Measurements from ENCODE around the gene FGFBP3. TPM values are rescaled to one million over a fixed set of nuclear protein-coding genes. Genes with fewer than 3 reads are reported as not detected.

Gene FGFBP3
- total and polyA plus RNA-seq, 2 of the 13 experiments (the other 11 are each of a cell fraction or from before 2014, with no cell fraction given) = 0.50 to 2.0 TPM

DNA sequence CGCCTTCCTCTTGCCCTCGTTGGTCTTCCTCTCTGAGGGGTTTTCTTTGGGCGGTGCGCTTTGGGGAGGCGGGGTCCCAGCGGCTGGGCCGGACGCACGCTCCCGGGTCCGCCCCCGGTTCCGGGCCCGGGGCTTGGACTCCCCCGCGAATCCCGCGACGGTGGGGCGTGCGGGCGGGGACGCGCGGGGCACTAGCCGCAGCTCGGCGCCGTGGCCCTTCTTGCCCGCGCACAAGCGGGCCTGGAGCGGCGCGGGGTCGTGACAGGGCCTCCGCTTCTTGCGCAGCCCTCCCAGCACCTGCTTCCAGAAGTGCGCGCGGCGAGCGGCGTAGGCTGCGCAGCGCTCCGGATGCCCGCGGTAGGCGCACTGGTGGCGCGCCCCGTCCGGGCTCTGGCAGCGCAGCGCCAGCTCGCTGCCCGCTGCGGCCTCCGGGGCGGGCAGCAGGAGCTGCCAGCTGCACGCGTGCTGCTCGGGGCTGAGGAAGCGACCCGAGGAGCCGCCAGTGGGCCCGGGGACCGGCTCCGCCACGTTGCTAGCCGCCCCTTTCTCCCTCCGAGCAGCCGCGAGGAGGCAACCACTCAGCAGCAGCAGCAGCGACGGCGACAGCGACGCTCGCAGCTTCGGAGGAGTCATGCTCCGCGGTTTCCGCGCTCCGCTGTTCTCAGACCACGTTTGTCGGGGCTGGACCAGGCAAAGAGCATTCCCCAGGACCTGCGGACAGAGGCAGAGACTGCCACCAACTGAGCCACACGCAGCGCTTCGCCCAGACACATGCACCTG, 759 bp downstream of the FGFBP3 start (continued):
- TF ChIP-seq REXO4 (CRISPR knock-in tag; IDR thresholded peaks at IDR 0.05; ENCODE audit: borderline replicate concordance) (no peak), ZIK1 (CRISPR knock-in tag; IDR thresholded peaks at IDR 0.05; ENCODE audit: borderline replicate concordance, low read depth) (peak; percentile 92; the same call in 1 of the 2 replicates), GMEB2 (CRISPR knock-in tag; IDR thresholded peaks at IDR 0.05; ENCODE audit: low read depth) (no peak), MEF2D (CRISPR knock-in tag; IDR thresholded peaks at IDR 0.05) (peak; percentile 77), ZBTB42 (CRISPR knock-in tag; IDR thresholded peaks at IDR 0.05) (peak; percentile 61; the same call in 1 of the 2 replicates), NFKBIZ (CRISPR knock-in tag; IDR thresholded peaks at IDR 0.05) (0 out of 2 replicates have a peak, but pooled peaks have one; percentile 11), TAF15 (IDR thresholded peaks at IDR 0.05; ENCODE audit: low read depth, low read length, poor library complexity, severe bottlenecking) (no peak), NPAS2 (CRISPR knock-in tag; IDR thresholded peaks at IDR 0.05; ENCODE audit: borderline replicate concordance) (no peak), YEATS4 (CRISPR knock-in tag; IDR thresholded peaks at IDR 0.05; ENCODE audit: borderline replicate concordance) (peak; percentile 86), JUN (CRISPR knock-in tag; IDR thresholded peaks at IDR 0.05) (no peak), CHCHD3 (CRISPR knock-in tag; IDR thresholded peaks at IDR 0.05) (peak; percentile 88), ATF7 (IDR thresholded peaks at IDR 0.05) (no peak), ATF7 (CRISPR knock-in tag; IDR thresholded peaks at IDR 0.05) (no peak), MED13 (CRISPR knock-in tag; IDR thresholded peaks at IDR 0.05) (peak; percentile 48; the same call in 1 of the 2 replicates)
- TF ChIP-seq, protein P1, sequence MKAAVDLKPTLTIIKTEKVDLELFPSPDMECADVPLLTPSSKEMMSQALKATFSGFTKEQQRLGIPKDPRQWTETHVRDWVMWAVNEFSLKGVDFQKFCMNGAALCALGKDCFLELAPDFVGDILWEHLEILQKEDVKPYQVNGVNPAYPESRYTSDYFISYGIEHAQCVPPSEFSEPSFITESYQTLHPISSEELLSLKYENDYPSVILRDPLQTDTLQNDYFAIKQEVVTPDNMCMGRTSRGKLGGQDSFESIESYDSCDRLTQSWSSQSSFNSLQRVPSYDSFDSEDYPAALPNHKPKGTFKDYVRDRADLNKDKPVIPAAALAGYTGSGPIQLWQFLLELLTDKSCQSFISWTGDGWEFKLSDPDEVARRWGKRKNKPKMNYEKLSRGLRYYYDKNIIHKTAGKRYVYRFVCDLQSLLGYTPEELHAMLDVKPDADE (CRISPR knock-in tag; IDR thresholded peaks at IDR 0.05) = no peak; the same call in 1 of the 2 replicates
- TF ChIP-seq, protein P2, sequence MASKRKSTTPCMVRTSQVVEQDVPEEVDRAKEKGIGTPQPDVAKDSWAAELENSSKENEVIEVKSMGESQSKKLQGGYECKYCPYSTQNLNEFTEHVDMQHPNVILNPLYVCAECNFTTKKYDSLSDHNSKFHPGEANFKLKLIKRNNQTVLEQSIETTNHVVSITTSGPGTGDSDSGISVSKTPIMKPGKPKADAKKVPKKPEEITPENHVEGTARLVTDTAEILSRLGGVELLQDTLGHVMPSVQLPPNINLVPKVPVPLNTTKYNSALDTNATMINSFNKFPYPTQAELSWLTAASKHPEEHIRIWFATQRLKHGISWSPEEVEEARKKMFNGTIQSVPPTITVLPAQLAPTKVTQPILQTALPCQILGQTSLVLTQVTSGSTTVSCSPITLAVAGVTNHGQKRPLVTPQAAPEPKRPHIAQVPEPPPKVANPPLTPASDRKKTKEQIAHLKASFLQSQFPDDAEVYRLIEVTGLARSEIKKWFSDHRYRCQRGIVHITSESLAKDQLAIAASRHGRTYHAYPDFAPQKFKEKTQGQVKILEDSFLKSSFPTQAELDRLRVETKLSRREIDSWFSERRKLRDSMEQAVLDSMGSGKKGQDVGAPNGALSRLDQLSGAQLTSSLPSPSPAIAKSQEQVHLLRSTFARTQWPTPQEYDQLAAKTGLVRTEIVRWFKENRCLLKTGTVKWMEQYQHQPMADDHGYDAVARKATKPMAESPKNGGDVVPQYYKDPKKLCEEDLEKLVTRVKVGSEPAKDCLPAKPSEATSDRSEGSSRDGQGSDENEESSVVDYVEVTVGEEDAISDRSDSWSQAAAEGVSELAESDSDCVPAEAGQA (IDR thresholded peaks at IDR 0.05; ENCODE audit: low read depth) = peak; percentile 62; the same call in 1 of the 2 replicates
- TF ChIP-seq, protein P2 (CRISPR knock-in tag; IDR thresholded peaks at IDR 0.05; ENCODE audit: borderline replicate concordance) = no peak
- TF ChIP-seq, protein P3, sequence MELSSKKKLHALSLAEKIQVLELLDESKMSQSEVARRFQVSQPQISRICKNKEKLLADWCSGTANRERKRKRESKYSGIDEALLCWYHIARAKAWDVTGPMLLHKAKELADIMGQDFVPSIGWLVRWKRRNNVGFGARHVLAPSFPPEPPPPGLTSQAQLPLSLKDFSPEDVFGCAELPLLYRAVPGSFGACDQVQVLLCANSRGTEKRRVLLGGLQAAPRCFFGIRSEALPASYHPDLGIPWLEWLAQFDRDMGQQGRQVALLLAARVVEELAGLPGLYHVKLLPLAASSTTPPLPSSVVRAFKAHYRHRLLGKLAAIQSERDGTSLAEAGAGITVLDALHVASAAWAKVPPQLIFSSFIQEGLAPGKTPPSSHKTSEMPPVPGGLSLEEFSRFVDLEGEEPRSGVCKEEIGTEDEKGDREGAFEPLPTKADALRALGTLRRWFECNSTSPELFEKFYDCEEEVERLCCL (CRISPR knock-in tag; IDR thresholded peaks at IDR 0.05; ENCODE audit: borderline replicate concordance) = peak; percentile 47; the same call in 1 of the 2 replicates

All from HepG2 (cell line).